ENCODE data around the gene ADGRG1. TPM values are rescaled to one million over a fixed set of nuclear protein-coding genes. Genes with fewer than 3 reads are reported as not detected.

ADGRG1 gene
- polyA plus RNA-seq, 1 experiment: 2.1 TPM

DNA sequence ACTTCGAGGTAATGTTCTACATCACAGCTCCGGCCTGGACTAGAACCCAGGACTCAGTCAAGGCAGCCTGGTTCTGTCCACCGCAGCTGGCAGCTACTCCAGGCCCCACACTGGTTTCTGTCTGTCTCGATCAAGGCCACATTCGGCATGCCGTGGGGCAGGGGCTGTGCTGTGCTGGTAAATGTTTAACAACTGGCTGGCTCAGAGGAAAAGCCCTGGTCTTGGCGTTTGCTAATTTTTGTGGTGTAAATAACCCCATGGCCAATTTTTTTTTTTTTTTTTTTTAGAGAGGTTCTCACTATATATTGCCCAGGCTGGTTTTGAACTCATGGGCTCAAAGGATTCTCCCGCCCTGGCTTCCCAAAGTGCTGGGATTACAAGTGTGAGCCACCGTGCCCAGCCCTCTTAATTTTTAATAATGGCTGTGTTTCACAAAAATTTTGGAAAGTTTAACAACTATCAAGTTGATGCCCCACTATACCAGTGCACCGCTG, 65.8 kb downstream of the ADGRG1 start:
- POLR2A ChIA-PET: no interaction called here
- Histone ChIP-seq H3K27ac (ENCODE audit: low read depth, low read length) (no peak overlapping the region), H3K9me3 (ENCODE audit: control insufficient read depth, insufficient read depth, low read length) (no peaks in the 10 kb centered on the region; the same call in 1 of the 2 replicates), H3K4me3 (ENCODE audit: low read depth, low read length) (no peak overlapping the region), H3K27me3 (ENCODE audit: control insufficient read depth, insufficient read depth, low read length) (peaks cover 37% of the 10 kb centered on the region)
- TF ChIP-seq, protein P1, sequence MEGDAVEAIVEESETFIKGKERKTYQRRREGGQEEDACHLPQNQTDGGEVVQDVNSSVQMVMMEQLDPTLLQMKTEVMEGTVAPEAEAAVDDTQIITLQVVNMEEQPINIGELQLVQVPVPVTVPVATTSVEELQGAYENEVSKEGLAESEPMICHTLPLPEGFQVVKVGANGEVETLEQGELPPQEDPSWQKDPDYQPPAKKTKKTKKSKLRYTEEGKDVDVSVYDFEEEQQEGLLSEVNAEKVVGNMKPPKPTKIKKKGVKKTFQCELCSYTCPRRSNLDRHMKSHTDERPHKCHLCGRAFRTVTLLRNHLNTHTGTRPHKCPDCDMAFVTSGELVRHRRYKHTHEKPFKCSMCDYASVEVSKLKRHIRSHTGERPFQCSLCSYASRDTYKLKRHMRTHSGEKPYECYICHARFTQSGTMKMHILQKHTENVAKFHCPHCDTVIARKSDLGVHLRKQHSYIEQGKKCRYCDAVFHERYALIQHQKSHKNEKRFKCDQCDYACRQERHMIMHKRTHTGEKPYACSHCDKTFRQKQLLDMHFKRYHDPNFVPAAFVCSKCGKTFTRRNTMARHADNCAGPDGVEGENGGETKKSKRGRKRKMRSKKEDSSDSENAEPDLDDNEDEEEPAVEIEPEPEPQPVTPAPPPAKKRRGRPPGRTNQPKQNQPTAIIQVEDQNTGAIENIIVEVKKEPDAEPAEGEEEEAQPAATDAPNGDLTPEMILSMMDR (IDR thresholded peaks at IDR 0.05; ENCODE audit: low read depth, low read length): no peak
- CTCF ChIA-PET: no interaction called here
- DNase-seq (ENCODE audit: low read depth, low spot score): no peak

DNA sequence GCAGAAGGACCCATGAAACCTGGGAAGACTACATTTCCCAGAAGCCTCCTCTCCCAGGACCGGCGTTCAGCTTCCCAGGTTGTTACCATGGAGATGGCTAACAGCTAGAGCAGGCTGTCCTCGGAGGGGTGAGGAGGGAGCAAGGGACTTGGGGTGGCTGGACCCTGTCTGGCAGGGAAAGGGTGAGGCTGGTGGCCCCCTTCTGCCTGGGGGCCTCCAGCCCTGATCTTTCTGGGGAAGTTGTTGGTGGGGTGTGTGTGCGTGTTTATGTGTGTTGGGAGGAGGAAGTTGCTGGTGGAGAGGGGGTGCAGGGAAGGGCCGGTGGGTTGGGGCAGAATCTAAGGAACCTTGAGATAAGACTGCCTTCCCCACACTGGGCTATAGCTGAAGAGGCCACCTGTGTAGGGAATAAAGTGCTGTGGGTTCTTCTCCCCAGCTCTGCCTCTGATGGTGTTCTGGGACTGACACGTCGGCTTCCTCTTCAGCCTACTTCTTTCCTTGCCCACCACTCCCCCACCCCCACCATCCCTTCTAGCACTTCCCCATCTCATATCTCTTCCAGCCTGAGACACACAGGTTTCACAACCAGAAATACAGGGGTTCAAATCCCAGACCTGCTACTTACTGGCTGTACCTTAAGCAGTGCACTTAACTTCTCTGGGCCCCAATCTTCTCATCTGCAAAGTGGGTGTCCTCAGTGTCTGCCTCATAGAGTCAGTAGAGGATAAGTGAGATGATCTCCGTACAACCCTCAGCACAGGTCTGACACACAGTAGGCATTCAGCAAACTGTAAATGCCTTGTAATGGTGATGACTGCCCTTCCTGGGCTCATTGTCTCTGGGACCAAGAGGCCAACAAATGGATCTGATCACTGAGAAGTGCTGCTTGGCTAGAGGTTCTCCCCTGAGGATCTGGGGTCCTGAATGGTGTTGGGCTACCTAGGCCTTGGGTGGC, 66.6 kb downstream of the ADGRG1 start, which contains the start of gene DRC7:
Gene DRC7 (plus strand): TSS at position 82 of the 955 bp plus-strand sequence. CDS start 3,144 bp downstream, outside the sequence.
- POLR2A ChIA-PET: no interaction called here
- CTCF ChIA-PET: no interaction called here
- Histone ChIP-seq H3K4me3 (ENCODE audit: low read depth, low read length) (no peak within 1 kb of the TSS), H3K27ac (ENCODE audit: low read depth, low read length) (no peak within 1 kb of the TSS), H3K9me3 (ENCODE audit: control insufficient read depth, insufficient read depth, low read length) (no peaks in the 10 kb centered on the region; the same call in 1 of the 2 replicates), H3K27me3 (ENCODE audit: control insufficient read depth, insufficient read depth, low read length) (peaks cover 31% of the 10 kb centered on the region)
- no peak for DNase-seq (ENCODE audit: low read depth, low spot score)
- TF ChIP-seq, protein P1 (IDR thresholded peaks at IDR 0.05; ENCODE audit: low read depth, low read length): no peak

DNA sequence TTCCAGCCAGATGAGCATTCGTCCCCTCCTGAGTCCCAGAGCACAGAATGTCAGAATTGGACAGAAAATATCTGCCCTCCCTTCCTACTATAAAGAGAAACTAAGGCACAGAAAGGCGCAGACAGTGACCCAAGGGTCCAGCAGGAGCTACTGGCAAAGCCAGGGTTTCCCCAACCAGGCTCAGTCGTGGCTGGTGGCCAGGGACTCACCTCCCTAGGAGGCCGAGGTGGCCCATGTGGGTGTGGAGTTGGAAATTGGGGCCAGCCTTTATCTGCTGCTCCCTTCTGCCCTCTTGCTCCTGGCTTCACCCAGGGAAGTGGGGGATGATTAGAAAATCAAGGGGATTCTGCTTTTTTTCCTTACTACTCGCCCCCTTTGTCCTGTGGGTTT, 67.2 kb downstream of the ADGRG1 start:
- CTCF ChIA-PET: no interaction called here
- peaks cover 28% of the 10 kb centered on the region for H3K27me3 ChIP-seq (ENCODE audit: control insufficient read depth, insufficient read depth, low read length)
- DNase-seq (ENCODE audit: low read depth, low spot score): no peak
- no peak overlapping the region for H3K4me3 ChIP-seq (ENCODE audit: low read depth, low read length)
- POLR2A ChIA-PET: no interaction called here
- no peaks in the 10 kb centered on the region; the same call in 1 of the 2 replicates for H3K9me3 ChIP-seq (ENCODE audit: control insufficient read depth, insufficient read depth, low read length)
- H3K27ac ChIP-seq (ENCODE audit: low read depth, low read length): no peak overlapping the region
- TF ChIP-seq, protein P1 (IDR thresholded peaks at IDR 0.05; ENCODE audit: low read depth, low read length): no peak

DNA sequence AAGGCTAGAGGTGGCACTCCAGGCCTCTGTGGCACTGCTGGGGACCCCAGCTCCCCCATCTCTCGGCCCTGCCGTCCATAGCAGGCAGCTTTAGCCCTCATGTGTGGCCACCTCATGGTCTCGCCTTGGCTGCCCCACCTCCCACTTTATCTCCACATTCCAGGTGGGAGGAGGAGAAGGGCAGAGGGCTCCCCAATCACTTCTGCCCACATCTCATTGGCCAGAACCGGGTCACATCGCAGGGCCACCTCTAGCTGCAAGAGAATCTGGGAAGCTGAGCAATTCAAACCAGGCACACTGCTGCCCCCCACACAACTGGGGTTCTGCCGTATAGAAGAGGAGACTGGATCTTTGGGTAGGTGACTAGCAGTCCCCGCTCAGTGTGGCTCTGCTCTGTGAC, 67.8 kb downstream of the ADGRG1 start:
- ChIA-PET POLR2A (no interaction called here), CTCF (no interaction called here)
- TF ChIP-seq, protein P1 (IDR thresholded peaks at IDR 0.05; ENCODE audit: low read depth, low read length): no peak

More for the DNA sequence above, 67.8 kb downstream of the ADGRG1 start:
- H3K27ac ChIP-seq (ENCODE audit: low read depth, low read length): no peak overlapping the region
- DNase-seq (ENCODE audit: low read depth, low spot score): no peak
- H3K9me3 ChIP-seq (ENCODE audit: control insufficient read depth, insufficient read depth, low read length): no peaks in the 10 kb centered on the region; the same call in 1 of the 2 replicates
- H3K4me3 ChIP-seq (ENCODE audit: low read depth, low read length): no peak overlapping the region
- peaks cover 25% of the 10 kb centered on the region for H3K27me3 ChIP-seq (ENCODE audit: control insufficient read depth, insufficient read depth, low read length)

Measured in AG04450 (cell line).